ENCODE measurements around the gene THSD7B. TPM values are rescaled to one million over a fixed set of nuclear protein-coding genes. Genes with fewer than 3 reads are reported as not detected.
A peak's percentile ranks its signal among the peaks of the same experiment; 100 is the strongest.

Gene THSD7B
- total and polyA plus RNA-seq, 2 of the 8 experiments (the other 6 are each of a cell fraction or from before 2014, with no cell fraction given), result 0.60 to 2.9 TPM

- Histone ChIP-seq H4K91ac (replicated peaks; ENCODE audit: insufficient read length, low read length) (no peak overlapping the region), H3K79me2 (ENCODE audit: control insufficient read depth in 1 of 2, insufficient read depth in 2 of 2, low read length in 2 of 2) (no peaks in the 10 kb centered on the region), H3K4me1 (replicated peaks in 1 of 4; ENCODE audit: control insufficient read depth in 3 of 4, insufficient read depth in 4 of 4, low read length in 3 of 4) (peaks cover 0 to 3% (median 0%) of the 10 kb centered on the region in 4 experiments; a peak in 2 of 7 replicates), H2AFZ (ENCODE audit: low read length) (no peak overlapping the region), H3K27me3 (replicated peaks in 1 of 4; ENCODE audit: control insufficient read depth in 3 of 4, extremely low read depth in 1 of 4, insufficient read depth in 3 of 4, low read length in 3 of 4) (no peaks in the 10 kb centered on the region), H2BK15ac (ENCODE audit: low read length) (no peak overlapping the region), H2AK5ac (ENCODE audit: low read depth, low read length) (no peak overlapping the region), H4K8ac (ENCODE audit: extremely low read depth, insufficient read depth, low read length) (no peak overlapping the region), H2BK5ac (ENCODE audit: low read depth, low read length) (no peak overlapping the region), H3K9me3 (ENCODE audit: insufficient read depth in 2 of 2, low read depth in 1 of 2, low read length in 1 of 2) (no peaks in the 10 kb centered on the region), H2BK20ac (ENCODE audit: low read length) (no peak overlapping the region), H4K5ac (ENCODE audit: insufficient read length, low read depth, low read length) (no peak overlapping the region), H3K79me1 (ENCODE audit: low read depth, low read length) (no peaks in the 10 kb centered on the region), H3K23me2 (ENCODE audit: low read depth, low read length) (no peaks in the 10 kb centered on the region), H2BK12ac (ENCODE audit: low read depth, low read length) (no peak overlapping the region), H3K9ac (replicated peaks in 1 of 4; ENCODE audit: extremely low read depth in 1 of 4, low read depth in 3 of 4, low read length in 3 of 4) (no peak overlapping the region), H3K27ac (ENCODE audit: low read depth, low read length) (no peak overlapping the region), H3K36me3 (ENCODE audit: control insufficient read depth in 2 of 4, insufficient read depth in 4 of 4, low read length in 3 of 4) (no peaks in the 10 kb centered on the region), H3K4me2 (ENCODE audit: insufficient read depth in 1 of 2, low read depth in 2 of 2, low read length in 2 of 2) (no peak overlapping the region), H4K20me1 (replicated peaks in 1 of 2; ENCODE audit: control insufficient read depth in 1 of 2, insufficient read depth in 2 of 2, low read length in 2 of 2) (no peaks in the 10 kb centered on the region), H3K23ac (ENCODE audit: insufficient read length) (no peak overlapping the region), H3K14ac (ENCODE audit: insufficient read length) (no peak overlapping the region), H3K4me3 (ENCODE audit: extremely low read depth in 1 of 4, insufficient read depth in 2 of 4, low read depth in 3 of 4, low read length in 4 of 4) (no peak overlapping the region), H3K56ac (replicated peaks; ENCODE audit: insufficient read length, low read depth, low read length) (no peak overlapping the region), H3K18ac (ENCODE audit: extremely low read depth, low read length) (no peak overlapping the region), H2BK120ac (replicated peaks; ENCODE audit: low read depth, low read length) (no peak overlapping the region), H3K4ac (replicated peaks; ENCODE audit: insufficient read length, low read depth, low read length) (no peak overlapping the region)
- FAIRE-seq, result peak; percentile 45
- ChIA-PET POLR2A (ENCODE audit: partially characterized antibody) (no interaction called here), CTCF (ENCODE audit: partially characterized antibody) (no interaction called here)
- TF ChIP-seq CHD1 (IDR thresholded peaks at IDR 0.05; ENCODE audit: low read depth, low read length), result no peak
- TF ChIP-seq FOSL1 (IDR thresholded peaks at IDR 0.05; ENCODE audit: insufficient read depth, low read depth, low read length), result no peak
- TF ChIP-seq RXRA (IDR thresholded peaks at IDR 0.05; ENCODE audit: insufficient read depth, low read depth, low read length), result no peak
- TF ChIP-seq RNF2 (IDR thresholded peaks at IDR 0.05; ENCODE audit: borderline replicate concordance, low read depth, low read length, missing control alignments, poor library complexity, severe bottlenecking), result no peak
- 86% methylated on average over 4 of the region's 4 CpGs; no CpG with 5 or more reads in 1 of the 2 experiments for WGBS, 2 experiments (ENCODE audit: extremely low coverage in 1 of 2, insufficient coverage in 1 of 2, insufficient read length in 1 of 2, insufficient replicate concordance in 2 of 2, low coverage in 1 of 2, low lambda C conversion rate in 2 of 2, missing lambda C conversion rate in 1 of 2)
- no peak for DNase-seq (ENCODE audit: low read depth in 1 of 2, low spot score in 2 of 2)
Measured at GRCh38 chr2:137228566-137228965, 463.2 kb downstream of the THSD7B start.
